Tibial nerve (tissue), 4 donors: ENCODE results near the gene KIF3A. TPM values are rescaled to one million over a fixed set of nuclear protein-coding genes. Genes with fewer than 3 reads are reported as not detected.

Experiments used
- DNase-seq, 2 donors: peaks; one replicate each; pipeline ENCODE4 v3.0.0-alpha.2; 2019; ENCODE audit warnings: low spot score in 2 of 2
- H3K27ac ChIP-seq, 4 donors: fragments of 200-600 bp; sonication (generic) in 3 of 4; one replicate each; pipeline ENCODE4 v1.5.1; 2017 to 2019; ENCODE audit warnings: mild to moderate bottlenecking in 1 of 4
- H3K27me3 ChIP-seq, 2 donors: fragments of 200-600 bp; sonication (generic) in 1 of 2; one replicate each; pipeline versions ENCODE4 v1.5.1 to v1.6.0; 2017 to 2019
- H3K36me3 ChIP-seq, 3 donors: fragments of 200-600 bp; sonication (generic); one replicate each; pipeline ENCODE4 v1.5.1; 2018 to 2019
- H3K4me1 ChIP-seq, 4 donors: fragments of 200-600 bp; sonication (generic) in 3 of 4; one replicate each; pipeline ENCODE4 v1.5.1; 2017 to 2019
- H3K4me3 ChIP-seq, 4 donors: fragments of 200-600 bp; sonication (generic) in 3 of 4; one replicate each; pipeline ENCODE4 v1.5.1; 2017 to 2019; ENCODE audit warnings: mild to moderate bottlenecking in 1 of 4, moderate library complexity in 1 of 4
- H3K9me3 ChIP-seq, 4 donors: fragments of 200-600 bp; sonication (generic) in 3 of 4; one replicate each; pipeline ENCODE4 v1.5.1; 2017 to 2019
- CTCF ChIP-seq, 5 experiments: fragments of 200-600 bp in 3 of 5; fragments of 450-650 bp in 2 of 5; sonication (generic) in 3 of 5; IDR thresholded peaks; one replicate each; pipeline ENCODE4 v1.5.1; 2016 to 2019; ENCODE audit warnings: antibody characterized with exemption in 5 of 5, mild to moderate bottlenecking in 3 of 5, moderate library complexity in 2 of 5
- EP300 ChIP-seq, 2 donors: sonication (generic); formaldehyde crosslinking; IDR thresholded peaks; one replicate each; pipeline ENCODE4 v1.6.1; 2017; ENCODE audit warnings: antibody characterized with exemption in 2 of 2, mild to moderate bottlenecking in 1 of 2
- POLR2A ChIP-seq, 2 donors: fragments of 450-650 bp; IDR thresholded peaks; one replicate each; pipeline ENCODE4 v1.6.1; 2017; ENCODE audit warnings: antibody characterized with exemption in 2 of 2, mild to moderate bottlenecking in 2 of 2, moderate library complexity in 2 of 2
- WGBS, 2 donors: methylation state at CpG; one replicate each; pipeline ENCODE4 v1.1.5; 2018; 5-methylcytosine and 5-hydroxymethylcytosine counted together
- total RNA-seq, 4 donors: library from RNA; depleted of rRNA; stranded (reverse); fragments of >200 nt; gene quantifications; one replicate each; pipeline ENCODE4 v1.1.0, GENCODE V29; 2016

The KIF3A gene
- total RNA-seq, 4 donors from 2014 or later: 8.4 to 11.6 (median 10.7) TPM

DNA sequence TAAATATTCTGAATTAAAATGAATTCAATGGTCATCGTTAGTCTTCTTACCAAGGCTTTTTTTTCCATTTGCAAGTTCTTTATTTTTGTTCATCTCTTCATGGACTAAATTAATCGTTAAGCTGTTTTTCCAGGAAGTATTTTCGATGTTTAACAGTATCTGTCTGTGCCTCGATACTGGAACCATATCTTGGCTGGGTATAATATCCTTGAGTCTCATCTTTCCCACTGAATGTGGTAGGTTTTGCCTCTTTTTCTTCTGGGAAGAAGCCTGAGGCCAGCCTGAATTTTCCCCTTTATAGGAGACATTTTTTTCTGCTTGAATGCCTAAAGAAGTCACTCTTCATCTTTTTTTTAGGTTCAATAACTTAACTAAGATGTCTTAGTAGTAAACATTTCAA, 43.7 kb upstream of the KIF3A start:
- Histone ChIP-seq H3K27ac (no peak overlapping the region), H3K4me1 (peaks cover 0 to 15% (median 8%) of the 10 kb centered on the region in 4 donors), H3K36me3 (no peaks in the 10 kb centered on the region), H3K27me3 (no peaks in the 10 kb centered on the region), H3K9me3 (no peaks in the 10 kb centered on the region), H3K4me3 (no peak overlapping the region)
- no peak for DNase-seq
- TF ChIP-seq CTCF (IDR thresholded peaks at IDR 0.05) (no peak), POLR2A (IDR thresholded peaks at IDR 0.05) (no peak), EP300 (IDR thresholded peaks at IDR 0.05) (no peak)
- 96 to 97% methylated on average over 4 of the region's 4 CpGs for WGBS, 2 donors

GRCh38 chr5:132780577-132780976, 43.2 kb upstream of the KIF3A start:
- no peaks in the 10 kb centered on the region for H3K36me3 ChIP-seq
- no peak for DNase-seq
- TF ChIP-seq EP300 (IDR thresholded peaks at IDR 0.05): no peak
- no peak for TF ChIP-seq CTCF (IDR thresholded peaks at IDR 0.05)
- TF ChIP-seq POLR2A (IDR thresholded peaks at IDR 0.05): no peak
- H3K4me3 ChIP-seq: no peak overlapping the region
- H3K27ac ChIP-seq: no peak overlapping the region
- H3K9me3 ChIP-seq: no peaks in the 10 kb centered on the region
- 91 to 98% methylated on average over 1 of the region's 1 CpG for WGBS, 2 donors
- no peaks in the 10 kb centered on the region for H3K27me3 ChIP-seq
- peaks cover 0 to 19% (median 12%) of the 10 kb centered on the region in 4 donors for H3K4me1 ChIP-seq

GRCh38 chr5:132779961-132780360, 42.6 kb upstream of the KIF3A start:
- H3K27me3 ChIP-seq: no peaks in the 10 kb centered on the region
- WGBS, 2 donors: 76 to 81% methylated on average over 3 of the region's 3 CpGs
- no peak overlapping the region for H3K4me3 ChIP-seq
- H3K27ac ChIP-seq: no peak overlapping the region
- peaks cover 0 to 26% (median 12%) of the 10 kb centered on the region in 4 donors for H3K4me1 ChIP-seq
- H3K36me3 ChIP-seq: no peaks in the 10 kb centered on the region
- TF ChIP-seq EP300 (IDR thresholded peaks at IDR 0.05) (no peak), POLR2A (IDR thresholded peaks at IDR 0.05) (no peak), CTCF (IDR thresholded peaks at IDR 0.05) (no peak)
- H3K9me3 ChIP-seq: no peaks in the 10 kb centered on the region
- DNase-seq: no peak

DNA sequence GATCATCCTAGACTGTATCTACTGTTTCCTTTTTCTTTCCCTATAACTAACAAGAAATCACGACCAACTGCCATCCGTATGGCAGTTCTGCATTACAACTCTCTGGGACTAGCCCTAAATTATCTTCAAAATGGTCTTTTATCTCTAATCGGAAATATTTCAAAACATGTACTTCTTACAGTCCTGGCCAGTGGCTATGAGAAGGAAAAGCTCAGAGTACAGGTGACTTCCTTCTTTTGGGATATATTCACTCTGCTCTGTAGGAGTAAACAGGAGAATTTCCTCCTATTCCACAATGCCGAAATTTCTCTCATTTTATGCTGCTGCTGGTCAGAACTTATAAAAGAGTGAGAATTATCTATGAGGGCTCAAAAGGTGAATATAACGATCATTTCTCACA, 41.5 kb upstream of the KIF3A start:
- Histone ChIP-seq H3K27me3 (no peaks in the 10 kb centered on the region), H3K4me3 (no peak overlapping the region), H3K27ac (no peak overlapping the region), H3K9me3 (no peaks in the 10 kb centered on the region), H3K4me1 (peaks cover 0 to 37% (median 12%) of the 10 kb centered on the region in 4 donors), H3K36me3 (no peaks in the 10 kb centered on the region)
- 96% methylated on average over 5 of the region's 5 CpGs for WGBS, 2 donors
- DNase-seq: no peak
- TF ChIP-seq EP300 (IDR thresholded peaks at IDR 0.05): no peak
- no peak for TF ChIP-seq CTCF (IDR thresholded peaks at IDR 0.05)
- no peak for TF ChIP-seq POLR2A (IDR thresholded peaks at IDR 0.05)

- Histone ChIP-seq H3K27me3 (no peaks in the 10 kb centered on the region), H3K4me3 (peak overlapping the region; percentile 74 to 89 (median 86)), H3K36me3 (no peaks in the 10 kb centered on the region), H3K9me3 (no peaks in the 10 kb centered on the region), H3K4me1 (peaks cover 0 to 42% (median 12%) of the 10 kb centered on the region in 4 donors), H3K27ac (peak overlapping the region in 3 of 4 donors; percentile 80 to 88 (median 86))
- no peak for DNase-seq
- WGBS, 2 donors: 81 to 84% methylated on average over 4 of the region's 4 CpGs
- TF ChIP-seq CTCF (IDR thresholded peaks at IDR 0.05) (no peak), EP300 (IDR thresholded peaks at IDR 0.05) (no peak), POLR2A (IDR thresholded peaks at IDR 0.05) (no peak)
These were observed 40.8 kb upstream of the KIF3A start for GRCh38 chr5:132778129-132778528.
